ENCODE results near the gene AMY1C.
"Not testable (repeated sequence)": the region's sequence is repeated elsewhere in the genome, so short reads cannot be mapped to it uniquely, and the experiment has no call there.

Gene AMY1C

DNA sequence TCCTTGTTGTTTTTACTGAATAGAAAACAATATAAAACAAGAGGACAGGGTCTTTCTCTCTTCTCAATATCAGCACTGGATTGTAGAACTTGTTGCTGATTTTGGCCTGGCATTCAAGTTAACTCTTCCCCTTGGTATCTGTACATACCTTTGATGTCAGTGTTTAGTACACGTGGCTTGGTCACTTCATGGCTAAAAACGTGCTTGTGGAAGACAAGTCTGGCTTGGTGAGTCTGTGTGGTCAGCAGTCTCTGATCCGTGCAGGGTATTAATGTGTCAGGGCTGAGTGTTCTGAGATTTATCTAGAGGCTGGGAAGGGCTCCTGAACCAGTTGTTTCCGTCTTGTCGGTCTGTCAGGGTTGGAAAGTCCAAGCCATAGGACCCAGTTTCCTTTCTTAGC lies at the start of gene AMY1C:
AMY1C (plus strand) TSS at position 301 of the 400 bp plus-strand sequence. CDS start 572 bp downstream, outside the sequence.
- DNase-seq: not testable (repeated sequence)

DNA sequence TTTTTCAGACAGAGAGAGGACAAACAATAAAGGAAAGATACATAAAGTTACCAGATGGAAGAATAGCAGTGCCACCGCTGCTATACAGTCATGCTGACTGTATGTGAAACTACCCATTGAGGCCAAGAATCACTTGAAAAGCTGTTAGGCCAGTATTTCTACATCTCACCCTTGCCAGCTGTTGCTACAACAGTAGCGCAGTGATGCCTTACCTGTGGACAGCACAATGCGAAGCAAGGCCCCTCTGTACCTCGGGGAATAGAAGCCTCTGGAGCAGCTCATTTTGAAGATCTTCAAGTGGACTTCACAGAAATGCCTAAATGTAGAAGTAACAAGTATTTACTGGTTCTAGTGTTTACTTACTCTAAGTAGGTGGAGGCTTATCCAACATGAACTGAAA lies 49.0 kb upstream of the AMY1C start:
- not testable (repeated sequence) for DNase-seq

DNA sequence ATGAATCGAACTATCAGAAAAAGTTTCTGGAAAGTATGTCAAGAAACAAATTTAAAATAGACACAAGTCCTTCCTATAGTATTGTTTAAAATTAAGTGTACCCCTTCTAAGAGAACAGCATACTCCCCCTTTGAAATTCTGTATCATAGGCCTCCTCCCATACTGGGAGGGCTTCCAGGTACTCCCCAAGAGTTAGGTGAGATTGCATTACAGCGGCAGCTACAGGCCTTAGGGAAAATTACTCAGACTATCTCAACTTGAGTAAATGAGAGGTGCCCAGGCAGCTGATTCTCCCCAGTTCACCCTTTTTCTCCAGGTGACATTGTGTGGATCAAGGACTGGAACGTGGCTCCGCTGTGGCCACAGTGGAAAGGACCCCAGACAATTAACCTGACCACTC lies 48.4 kb upstream of the AMY1C start:
- DNase-seq: not testable (repeated sequence)

DNA sequence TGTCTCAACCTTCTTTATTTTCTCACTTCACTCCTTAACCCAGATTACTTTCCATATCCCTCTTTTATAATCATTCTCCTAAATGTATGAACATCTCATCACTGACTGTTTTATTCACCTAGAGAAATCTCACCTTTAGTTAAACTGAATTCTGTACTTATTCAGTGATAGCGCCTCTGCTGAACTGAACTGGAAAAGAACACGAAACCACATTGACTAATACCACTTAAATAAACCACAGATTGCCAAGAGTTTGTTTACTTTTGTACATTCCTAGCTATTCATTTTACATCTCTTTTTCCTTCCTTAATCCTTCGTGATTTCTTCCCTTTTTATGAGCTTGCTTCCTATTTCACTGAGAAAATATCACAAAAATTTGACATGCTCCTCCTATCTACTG lies 42.0 kb upstream of the AMY1C start:
- not testable (repeated sequence) for DNase-seq

DNA sequence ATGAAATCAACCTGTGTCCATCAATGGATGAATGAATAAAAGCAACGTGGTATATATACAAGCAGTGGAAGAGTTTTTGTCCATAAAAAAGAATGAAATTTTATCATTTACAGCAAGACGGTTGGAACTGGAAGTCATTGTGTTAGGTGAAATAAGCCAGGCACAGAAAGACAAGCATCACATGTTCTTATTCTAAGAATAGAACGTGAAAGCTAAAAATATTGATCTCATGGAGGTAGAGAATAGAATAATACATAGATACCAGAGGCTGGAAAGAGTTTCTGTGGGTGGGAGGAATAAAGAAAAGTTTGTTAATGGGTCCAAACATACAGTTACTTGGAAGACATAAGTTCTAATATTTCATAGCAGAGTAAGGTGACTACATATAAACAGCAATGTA lies 39.3 kb upstream of the AMY1C start:
- DNase-seq: not testable (repeated sequence)

DNA sequence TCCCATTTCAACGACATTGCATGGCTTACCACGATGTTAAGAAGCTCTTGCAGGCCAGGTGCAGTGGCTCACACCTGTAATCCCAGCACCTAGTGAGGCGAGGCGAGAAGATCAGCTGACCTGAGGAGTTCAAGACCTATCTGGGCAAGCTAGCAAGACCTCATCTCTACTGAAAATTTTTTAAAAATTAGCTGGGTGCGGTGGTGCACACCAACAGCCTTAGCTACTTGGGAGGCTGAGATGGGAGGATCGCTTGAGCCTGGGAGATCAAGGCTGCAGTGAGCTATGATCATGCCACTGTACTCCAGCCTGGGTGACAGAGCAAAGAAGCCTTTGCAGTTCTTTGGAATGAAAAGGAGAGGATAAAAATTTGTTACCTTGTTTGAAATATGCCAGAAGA lies 32.3 kb upstream of the AMY1C start:
- not testable (repeated sequence) for DNase-seq

DNA sequence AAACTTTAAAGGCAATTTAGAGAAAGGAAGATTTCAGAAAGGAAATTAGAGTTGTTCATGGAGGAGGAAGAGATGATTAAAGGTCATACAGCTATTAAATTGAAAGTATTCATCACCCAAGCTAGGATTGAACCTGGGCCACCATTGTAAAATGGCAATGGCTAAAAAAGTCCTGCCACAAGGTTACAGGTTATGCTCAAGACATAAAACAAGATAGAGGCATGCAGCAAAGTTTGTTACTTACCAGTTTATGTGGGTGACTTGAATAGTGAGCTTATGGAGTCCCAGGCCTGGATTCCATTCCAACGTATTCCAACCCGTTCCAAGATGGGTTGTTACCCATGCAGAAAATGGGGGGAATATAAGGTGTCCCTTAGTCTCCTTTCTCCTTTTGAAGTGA lies 28.2 kb upstream of the AMY1C start:
- DNase-seq: not testable (repeated sequence)

DNA sequence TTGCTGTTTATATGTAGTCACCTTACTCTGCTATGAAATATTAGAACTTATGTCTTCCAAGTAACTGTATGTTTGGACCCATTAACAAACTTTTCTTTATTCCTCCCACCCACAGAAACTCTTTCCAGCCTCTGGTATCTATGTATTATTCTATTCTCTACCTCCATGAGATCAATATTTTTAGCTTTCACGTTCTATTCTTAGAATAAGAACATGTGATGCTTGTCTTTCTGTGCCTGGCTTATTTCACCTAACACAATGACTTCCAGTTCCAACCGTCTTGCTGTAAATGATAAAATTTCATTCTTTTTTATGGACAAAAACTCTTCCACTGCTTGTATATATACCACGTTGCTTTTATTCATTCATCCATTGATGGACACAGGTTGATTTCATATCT lies 14.4 kb upstream of the AMY1C start:
- DNase-seq: not testable (repeated sequence)

DNA sequence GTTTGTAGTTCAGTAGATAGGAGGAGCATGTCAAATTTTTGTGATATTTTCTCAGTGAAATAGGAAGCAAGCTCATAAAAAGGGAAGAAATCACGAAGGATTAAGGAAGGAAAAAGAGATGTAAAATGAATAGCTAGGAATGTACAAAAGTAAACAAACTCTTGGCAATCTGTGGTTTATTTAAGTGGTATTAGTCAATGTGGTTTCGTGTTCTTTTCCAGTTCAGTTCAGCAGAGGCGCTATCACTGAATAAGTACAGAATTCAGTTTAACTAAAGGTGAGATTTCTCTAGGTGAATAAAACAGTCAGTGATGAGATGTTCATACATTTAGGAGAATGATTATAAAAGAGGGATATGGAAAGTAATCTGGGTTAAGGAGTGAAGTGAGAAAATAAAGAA lies 11.7 kb upstream of the AMY1C start:
- not testable (repeated sequence) for DNase-seq

DNA sequence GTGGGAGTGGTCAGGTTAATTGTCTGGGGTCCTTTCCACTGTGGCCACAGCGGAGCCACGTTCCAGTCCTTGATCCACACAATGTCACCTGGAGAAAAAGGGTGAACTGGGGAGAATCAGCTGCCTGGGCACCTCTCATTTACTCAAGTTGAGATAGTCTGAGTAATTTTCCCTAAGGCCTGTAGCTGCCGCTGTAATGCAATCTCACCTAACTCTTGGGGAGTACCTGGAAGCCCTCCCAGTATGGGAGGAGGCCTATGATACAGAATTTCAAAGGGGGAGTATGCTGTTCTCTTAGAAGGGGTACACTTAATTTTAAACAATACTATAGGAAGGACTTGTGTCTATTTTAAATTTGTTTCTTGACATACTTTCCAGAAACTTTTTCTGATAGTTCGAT lies 5.2 kb upstream of the AMY1C start:
- not testable (repeated sequence) for DNase-seq

DNA sequence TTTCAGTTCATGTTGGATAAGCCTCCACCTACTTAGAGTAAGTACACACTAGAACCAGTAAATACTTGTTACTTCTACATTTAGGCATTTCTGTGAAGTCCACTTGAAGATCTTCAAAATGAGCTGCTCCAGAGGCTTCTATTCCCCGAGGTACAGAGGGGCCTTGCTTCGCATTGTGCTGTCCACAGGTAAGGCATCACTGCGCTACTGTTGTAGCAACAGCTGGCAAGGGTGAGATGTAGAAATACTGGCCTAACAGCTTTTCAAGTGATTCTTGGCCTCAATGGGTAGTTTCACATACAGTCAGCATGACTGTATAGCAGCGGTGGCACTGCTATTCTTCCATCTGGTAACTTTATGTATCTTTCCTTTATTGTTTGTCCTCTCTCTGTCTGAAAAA lies 4.7 kb upstream of the AMY1C start:
- DNase-seq: not testable (repeated sequence)

DNA sequence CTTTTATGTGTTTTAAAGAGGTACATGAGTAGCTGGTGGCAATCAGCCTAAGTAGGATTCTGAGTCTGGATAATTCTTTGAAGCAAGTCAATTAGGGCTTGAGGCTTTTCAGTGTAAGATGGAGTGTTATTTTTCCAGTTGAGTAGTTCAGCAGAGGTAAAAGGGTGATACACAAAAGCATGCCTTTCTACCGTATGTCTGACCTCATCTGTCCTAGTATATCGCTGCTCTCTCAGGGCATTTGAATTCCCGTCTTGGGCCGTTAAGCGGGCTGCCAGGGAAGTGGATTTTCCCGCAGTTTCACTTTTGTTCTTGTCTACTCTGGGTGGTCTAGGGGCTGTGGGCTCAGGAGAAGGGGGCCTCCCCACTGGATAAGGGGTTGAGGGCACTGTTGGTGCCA lies 1.4 kb upstream of the AMY1C start:
- DNase-seq: not testable (repeated sequence)

DNA sequence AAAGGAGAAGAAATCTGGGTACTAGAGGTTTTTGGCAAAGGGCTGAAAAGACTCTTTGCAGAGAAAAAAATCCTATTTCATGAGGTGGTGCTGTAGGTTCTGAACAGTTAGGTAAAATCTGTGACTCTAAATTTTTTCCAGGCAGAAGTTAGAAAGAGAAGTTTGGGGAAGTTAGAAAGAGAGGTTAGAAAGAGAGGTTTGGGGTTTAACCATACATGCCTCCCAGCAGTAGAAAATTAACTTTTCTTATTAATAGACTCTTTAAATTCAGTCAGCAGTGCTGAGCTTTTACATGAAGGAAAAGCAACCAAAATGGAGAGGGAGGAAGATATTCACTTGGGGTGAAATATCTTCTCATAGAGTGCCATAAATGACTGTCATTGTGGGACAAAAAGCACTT lies 12.2 kb downstream of the AMY1C start:
- DNase-seq: no peak

DNA sequence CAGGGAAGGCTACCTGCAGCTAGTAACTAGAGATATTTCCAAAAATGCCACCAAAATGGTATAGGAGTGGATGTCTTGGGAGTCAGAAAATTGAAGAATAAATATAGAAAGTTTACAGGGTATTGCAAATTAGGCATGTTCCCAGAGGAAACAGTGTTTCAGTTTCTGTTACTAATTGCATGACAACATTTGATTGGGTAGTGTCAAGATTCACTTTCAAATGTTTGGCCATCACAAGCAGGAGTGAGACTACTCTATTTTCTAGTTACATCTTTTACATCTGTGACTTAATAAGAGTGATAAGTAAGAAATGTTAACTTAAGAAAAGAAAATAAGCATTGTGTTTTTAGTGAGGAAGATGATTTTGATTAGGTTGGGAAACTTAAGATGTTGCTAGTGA lies 30.2 kb downstream of the AMY1C start:
- DNase-seq: no peak

DNA sequence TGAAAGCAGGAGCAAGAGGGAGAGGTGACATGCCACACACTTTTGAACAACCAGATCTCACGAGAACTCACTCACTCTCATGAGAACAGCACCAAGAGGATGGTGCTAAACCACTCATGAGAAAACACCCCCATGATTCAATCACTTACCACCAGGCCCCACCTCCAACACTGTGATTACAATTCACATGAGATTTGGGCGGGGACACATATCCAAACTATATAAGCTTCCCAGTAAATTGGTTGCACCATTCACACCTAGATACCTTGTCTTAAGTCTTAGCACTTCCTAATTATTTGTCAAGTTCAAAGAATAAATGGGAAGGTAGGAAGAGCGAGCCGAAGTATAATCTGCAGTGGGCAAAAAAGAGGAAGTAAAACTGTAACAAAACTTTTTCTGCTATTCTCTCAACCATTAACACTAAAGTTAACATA lies 34.3 kb downstream of the AMY1C start:
- no peak for DNase-seq

DNA sequence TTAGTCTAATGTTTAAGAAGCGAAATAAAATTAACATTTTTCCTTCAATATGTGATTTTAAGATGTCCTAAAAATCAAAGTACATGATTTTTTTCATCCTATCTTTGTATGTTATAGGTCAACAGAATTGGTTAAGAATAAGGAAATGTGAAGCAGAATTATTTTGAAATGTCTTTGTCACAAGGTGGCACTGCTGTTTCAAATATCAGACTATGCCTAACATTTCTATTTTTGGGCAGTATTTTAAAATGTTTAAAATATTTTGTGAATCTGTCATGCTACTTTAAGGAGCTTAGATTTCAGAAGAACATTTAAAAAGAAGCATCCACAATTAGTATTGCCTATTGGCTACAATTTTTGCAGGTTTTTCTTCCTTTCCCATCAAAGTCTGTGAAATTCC lies 38.7 kb downstream of the AMY1C start:
- no peak for DNase-seq

DNA sequence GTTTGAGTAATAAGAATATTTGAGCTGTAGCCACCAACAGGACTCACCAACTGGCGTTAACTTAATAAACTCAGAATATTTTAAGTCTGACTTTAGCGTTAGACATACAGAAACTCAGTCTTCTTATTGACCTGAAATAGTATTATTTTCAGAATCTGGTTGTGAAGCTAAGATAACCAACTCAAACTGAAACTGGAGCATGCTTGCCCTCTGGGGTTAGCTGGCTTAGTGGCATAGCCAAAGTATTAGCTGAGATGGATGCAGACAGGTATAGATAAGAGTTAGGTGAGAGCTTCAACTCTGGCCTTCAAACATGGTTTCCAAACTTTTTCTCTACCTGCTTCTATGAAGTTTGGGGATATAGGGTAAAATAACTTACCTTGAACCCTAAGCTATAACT lies 40.5 kb downstream of the AMY1C start:
- DNase-seq: no peak

Measured in CD4-positive, alpha-beta T cell treated with Interferon alpha-2 for 1 hour (primary cell).